Heart left ventricle (tissue), 16 donors: ENCODE results near the gene PRRT1B. TPM values are rescaled to one million over a fixed set of nuclear protein-coding genes. Genes with fewer than 3 reads are reported as not detected.

Experiments used
- ATAC-seq, 4 donors: fragments of 200-7000 bp; cut with Tn5 transposase; one replicate each; pipeline ENCODE4 v1.9.1; 2020 to 2022; ENCODE audit warnings: moderate library complexity in 4 of 4, mild to moderate bottlenecking in 3 of 4, moderate number of reproducible peaks in 1 of 4
- DNase-seq, 5 donors: peaks; one replicate each; pipeline ENCODE4 v3.0.0-alpha.2; 2020
- H3K27ac ChIP-seq, 12 donors: fragments of 200-600 bp; sonication (generic) in 4 of 12; one replicate each; pipeline versions ENCODE4 v1.5.0 to v1.8.0; 2016 to 2022; ENCODE audit warnings: mild to moderate bottlenecking in 2 of 12
- H3K27me3 ChIP-seq, 9 donors: fragments of 200-600 bp; sonication (generic) in 2 of 9; one replicate each; pipeline versions ENCODE4 v1.5.1 to v1.8.0; 2016 to 2022; ENCODE audit warnings: mild to moderate bottlenecking in 3 of 9
- H3K36me3 ChIP-seq, 9 donors: fragments of 200-600 bp; sonication (generic) in 2 of 9; one replicate each; pipeline versions ENCODE4 v1.5.0 to v1.8.0; 2018 to 2022; ENCODE audit warnings: mild to moderate bottlenecking in 2 of 9
- H3K4me1 ChIP-seq, 12 donors: fragments of 200-600 bp; sonication (generic) in 4 of 12; one replicate each; pipeline versions ENCODE4 v1.5.0 to v1.8.0; 2016 to 2022; ENCODE audit warnings: mild to moderate bottlenecking in 3 of 12
- H3K4me3 ChIP-seq, 12 donors: fragments of 200-600 bp; sonication (generic) in 4 of 12; one replicate each; pipeline versions ENCODE4 v1.5.0 to v1.8.0; 2017 to 2022; ENCODE audit warnings: mild to moderate bottlenecking in 9 of 12, moderate library complexity in 4 of 12
- H3K9me3 ChIP-seq, 12 donors: fragments of 200-600 bp; sonication (generic) in 4 of 12; one replicate each; pipeline versions ENCODE4 v1.5.0 to v1.8.0; 2016 to 2022; ENCODE audit warnings: mild to moderate bottlenecking in 1 of 12
- POLR2A ChIP-seq, 2 donors: fragments of 450-650 bp; IDR thresholded peaks; one replicate each; pipeline ENCODE4 v1.6.1; 2017; ENCODE audit warnings: antibody characterized with exemption in 2 of 2, mild to moderate bottlenecking in 2 of 2, moderate library complexity in 2 of 2
- WGBS, 4 donors: extraction: QIAGEN DNeasy Blood & Tissue Kit in 2 of 4; methylation state at CpG; one replicate each; pipeline versions ENCODE4 v1.1.5 to v1.1.7; 2013 to 2018; 5-methylcytosine and 5-hydroxymethylcytosine counted together
- intact Hi-C, 10 donors: fragments of 100-400 bp; cut with DNase I; formaldehyde crosslinking; loops; one replicate each; pipeline versions ENCODE4 v1.11.1 to v1.14.2; 2022
- polyA plus RNA-seq, 2 donors: library from polyadenylated mRNA; stranded (reverse); fragments of 200-250 nt; gene quantifications; one replicate each; pipeline ENCODE4 v1.2.3, GENCODE V29; 2013
- total RNA-seq, 9 donors: library from RNA; depleted of rRNA in 2 of 9; stranded (reverse); fragments of >200 nt in 2 of 9; fragmentation: NEBNext Ultra II Directional in 3 of 9; extraction: Animal tissue kit (Norgen Biotek cat#: 25700) in 3 of 9; gene quantifications; one replicate each; pipeline versions ENCODE4 v1.1.0 to v1.2.4, GENCODE V29; 2016 to 2023
- TF ChIP-seq, protein P1 (sequence below), 12 donors: fragments of 200-600 bp; sonication (generic) in 4 of 12; IDR thresholded peaks; one replicate each; pipeline versions ENCODE4 v1.5.0 to v1.8.0; 2018 to 2022; ENCODE audit warnings: antibody characterized with exemption in 12 of 12, mild to moderate bottlenecking in 5 of 12
- donor health status: ischemic (EF 13 %, LVEDD 7.1; RV severe dilation, severe dysfunction).
- donor health status: healthy with polysubstance abuse.
- donor health status: DM: no; HTN: yes; CAD: no.
- donor health status: DM: no; HTN: no; CAD: no.
- donor health status: ischemic (EF 25% LVEDD 6.9; RV normal size, moderate dysfunction).
- donor health status: ischemic (EF 25% LVEDD 5.7; RV mildly dilated, moderate dysfunction).
- donor health status: healthy.
- donor health status: DM: yes; HTN: yes; CAD: no.
- donor health status: ischemic (EF 35%, LVEDD 5.7; RV mildly dilated, moderate dysfunction).
- donor health status: nonischemic (EF 11% LVEDD 7.7; RV severe dilation, severe dysfunction).
- donor health status: DM: yes; HTN: yes; CAD: no.
- donor health status: PGD.
- donor health status: ischemic (EF 29% LVEDD 5.4; RV normal size, mild dysfunction).
- donor health status: nonischemic (EF 23%, LVEDD 6.1; RV moderate dilation, normal function).

PRRT1B gene
- total and polyA plus RNA-seq, 11 donors = not detected

GRCh38 chr9:131517761-131518190 is 27.5 kb upstream of the PRRT1B start:
- 42 to 58% (median 46%) methylated on average over 11 of the region's 11 CpGs for WGBS, 4 donors
- TF ChIP-seq, protein P1, sequence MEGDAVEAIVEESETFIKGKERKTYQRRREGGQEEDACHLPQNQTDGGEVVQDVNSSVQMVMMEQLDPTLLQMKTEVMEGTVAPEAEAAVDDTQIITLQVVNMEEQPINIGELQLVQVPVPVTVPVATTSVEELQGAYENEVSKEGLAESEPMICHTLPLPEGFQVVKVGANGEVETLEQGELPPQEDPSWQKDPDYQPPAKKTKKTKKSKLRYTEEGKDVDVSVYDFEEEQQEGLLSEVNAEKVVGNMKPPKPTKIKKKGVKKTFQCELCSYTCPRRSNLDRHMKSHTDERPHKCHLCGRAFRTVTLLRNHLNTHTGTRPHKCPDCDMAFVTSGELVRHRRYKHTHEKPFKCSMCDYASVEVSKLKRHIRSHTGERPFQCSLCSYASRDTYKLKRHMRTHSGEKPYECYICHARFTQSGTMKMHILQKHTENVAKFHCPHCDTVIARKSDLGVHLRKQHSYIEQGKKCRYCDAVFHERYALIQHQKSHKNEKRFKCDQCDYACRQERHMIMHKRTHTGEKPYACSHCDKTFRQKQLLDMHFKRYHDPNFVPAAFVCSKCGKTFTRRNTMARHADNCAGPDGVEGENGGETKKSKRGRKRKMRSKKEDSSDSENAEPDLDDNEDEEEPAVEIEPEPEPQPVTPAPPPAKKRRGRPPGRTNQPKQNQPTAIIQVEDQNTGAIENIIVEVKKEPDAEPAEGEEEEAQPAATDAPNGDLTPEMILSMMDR (IDR thresholded peaks at IDR 0.05) = no peak
- no peak for TF ChIP-seq POLR2A (IDR thresholded peaks at IDR 0.05)

GRCh38 chr9:131518553-131518952 is 26.8 kb upstream of the PRRT1B start:
- TF ChIP-seq POLR2A (IDR thresholded peaks at IDR 0.05) = no peak
- TF ChIP-seq, protein P1 (IDR thresholded peaks at IDR 0.05) = no peak
- Histone ChIP-seq H3K4me3 (no peak overlapping the region), H3K9me3 (peaks cover 0 to 14% (median 0%) of the 10 kb centered on the region in 12 donors), H3K36me3 (peaks cover 0 to 92% (median 84%) of the 10 kb centered on the region in 9 donors), H3K4me1 (peaks cover 0 to 26% (median 9%) of the 10 kb centered on the region in 12 donors), H3K27ac (peak overlapping the region; percentile 7 to 87 (median 74)), H3K27me3 (no peaks in the 10 kb centered on the region)
- WGBS, 4 donors = 89 to 96% (median 91%) methylated on average over 20 of the region's 20 CpGs
- DNase-seq (no peak), ATAC-seq (no peak)
- intact Hi-C loops = no loop called here

More at GRCh38 chr9:131517761-131518190, 27.5 kb upstream of the PRRT1B start:
- Histone ChIP-seq H3K36me3 (peaks cover 0 to 92% (median 83%) of the 10 kb centered on the region in 9 donors), H3K27ac (peak overlapping the region; percentile 7 to 87 (median 74)), H3K9me3 (peaks cover 0 to 14% (median 0%) of the 10 kb centered on the region in 12 donors), H3K27me3 (no peaks in the 10 kb centered on the region), H3K4me1 (peaks cover 0 to 26% (median 9%) of the 10 kb centered on the region in 12 donors), H3K4me3 (no peak overlapping the region)
- ATAC-seq (peak; percentile 84 to 92 (median 88)), DNase-seq (peak in 4 of 5 donors; percentile 53 to 84 (median 74))
- intact Hi-C loops = no loop called here

GRCh38 chr9:131520503-131520902 is 24.8 kb upstream of the PRRT1B start:
- Histone ChIP-seq H3K36me3 (peaks cover 0 to 95% (median 85%) of the 10 kb centered on the region in 9 donors), H3K9me3 (peaks cover 0 to 4% (median 0%) of the 10 kb centered on the region in 12 donors), H3K27ac (no peak overlapping the region), H3K4me1 (peaks cover 0 to 26% (median 9%) of the 10 kb centered on the region in 12 donors), H3K4me3 (no peak overlapping the region), H3K27me3 (no peaks in the 10 kb centered on the region)
- intact Hi-C loops = loop anchor here in 2 of 10 donors (10.0 kb wide), 1 partner anchor 224 kb away; the partner anchor contains the start of gene RAPGEF1 (in 2 of the 2)
- ATAC-seq (no peak), DNase-seq (no peak)
- no peak for TF ChIP-seq POLR2A (IDR thresholded peaks at IDR 0.05)
- TF ChIP-seq, protein P1 (IDR thresholded peaks at IDR 0.05) = no peak
- WGBS, 4 donors = 81 to 88% (median 84%) methylated on average over 16 of the region's 16 CpGs

- peaks cover 0 to 26% (median 9%) of the 10 kb centered on the region in 12 donors for H3K4me1 ChIP-seq
- no peak for TF ChIP-seq POLR2A (IDR thresholded peaks at IDR 0.05)
- intact Hi-C loops = loop anchor here in 2 of 10 donors (10.0 kb wide), 1 partner anchor 224 kb away; the partner anchor contains the start of gene RAPGEF1 (in 2 of the 2)
- no peak overlapping the region for H3K4me3 ChIP-seq
- ATAC-seq = no peak
- H3K27ac ChIP-seq = no peak overlapping the region
- no peaks in the 10 kb centered on the region for H3K27me3 ChIP-seq
- DNase-seq = no peak
- H3K9me3 ChIP-seq = peaks cover 0 to 4% (median 0%) of the 10 kb centered on the region in 12 donors
- H3K36me3 ChIP-seq = peaks cover 0 to 100% (median 89%) of the 10 kb centered on the region in 9 donors
- 93 to 96% (median 95%) methylated on average over 10 of the region's 10 CpGs for WGBS, 4 donors
Measured at GRCh38 chr9:131521203-131521602, 24.1 kb upstream of the PRRT1B start.
